ENCODE results near the gene HTRA3. TPM values are rescaled to one million over a fixed set of nuclear protein-coding genes. Genes with fewer than 3 reads are reported as not detected.

HTRA3 gene
- total RNA-seq, 4 donors from 2014 or later: 22.8 to 65.3 (median 29.5) TPM

- peaks cover 12 to 17% of the 10 kb centered on the region in 2 donors for H3K4me1 ChIP-seq
- H3K27ac ChIP-seq: peak overlapping the region; percentile 68 to 88
- no peak overlapping the region for H3K4me3 ChIP-seq
- intact Hi-C loops (cut with DNase I; ENCODE audit: low total_unique reads): no loop called here
- no peaks in the 10 kb centered on the region for H3K9me3 ChIP-seq
- TF ChIP-seq POLR2A (IDR thresholded peaks at IDR 0.05): no peak
- TF ChIP-seq CTCF (IDR thresholded peaks at IDR 0.05): no peak
- peak; percentile 11 to 14 for DNase-seq
- H3K27me3 ChIP-seq: no peaks in the 10 kb centered on the region
- H3K36me3 ChIP-seq: no peaks in the 10 kb centered on the region
Observed at GRCh38 chr4:8353158-8353669, 83.7 kb downstream of the HTRA3 start.

GRCh38 chr4:8353912-8354453 is 84.4 kb downstream of the HTRA3 start:
- no peaks in the 10 kb centered on the region for H3K36me3 ChIP-seq
- no peaks in the 10 kb centered on the region for H3K27me3 ChIP-seq
- TF ChIP-seq CTCF (IDR thresholded peaks at IDR 0.05) (no peak), POLR2A (IDR thresholded peaks at IDR 0.05) (no peak)
- no peaks in the 10 kb centered on the region for H3K9me3 ChIP-seq
- no peak overlapping the region for H3K4me3 ChIP-seq
- intact Hi-C loops (cut with DNase I; ENCODE audit: low total_unique reads): no loop called here
- peak overlapping the region; percentile 68 to 88 for H3K27ac ChIP-seq
- peak; percentile 35 to 63 for DNase-seq
- peaks cover 12 to 17% of the 10 kb centered on the region in 2 donors for H3K4me1 ChIP-seq

DNA sequence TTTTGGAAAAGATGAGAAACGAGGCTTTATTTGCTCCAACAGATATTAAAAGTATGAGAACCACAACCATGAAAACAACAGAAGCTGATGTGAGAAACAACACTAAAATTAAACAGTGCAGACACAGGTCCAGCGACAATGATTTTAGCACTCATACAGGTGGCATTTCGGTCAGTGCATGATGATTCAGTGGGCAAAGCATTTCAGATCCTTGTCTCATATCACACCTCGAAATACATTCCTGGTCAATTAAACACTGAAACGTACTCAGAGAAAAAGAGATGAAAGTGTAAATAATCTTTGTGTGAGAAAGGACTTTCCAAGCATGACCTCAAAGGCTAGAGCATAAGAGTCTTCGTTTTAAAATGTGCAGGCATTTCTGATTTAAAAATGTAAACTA is 85.8 kb downstream of the HTRA3 start:
- Histone ChIP-seq H3K27me3 (no peaks in the 10 kb centered on the region), H3K36me3 (no peaks in the 10 kb centered on the region), H3K4me1 (peaks cover 12 to 17% of the 10 kb centered on the region in 2 donors), H3K9me3 (no peaks in the 10 kb centered on the region), H3K27ac (peak overlapping the region in 1 of 2 donors; percentile 40), H3K4me3 (no peak overlapping the region)
- intact Hi-C loops (cut with DNase I; ENCODE audit: low total_unique reads): no loop called here
- no peak for TF ChIP-seq POLR2A (IDR thresholded peaks at IDR 0.05)
- no peak for DNase-seq

DNA sequence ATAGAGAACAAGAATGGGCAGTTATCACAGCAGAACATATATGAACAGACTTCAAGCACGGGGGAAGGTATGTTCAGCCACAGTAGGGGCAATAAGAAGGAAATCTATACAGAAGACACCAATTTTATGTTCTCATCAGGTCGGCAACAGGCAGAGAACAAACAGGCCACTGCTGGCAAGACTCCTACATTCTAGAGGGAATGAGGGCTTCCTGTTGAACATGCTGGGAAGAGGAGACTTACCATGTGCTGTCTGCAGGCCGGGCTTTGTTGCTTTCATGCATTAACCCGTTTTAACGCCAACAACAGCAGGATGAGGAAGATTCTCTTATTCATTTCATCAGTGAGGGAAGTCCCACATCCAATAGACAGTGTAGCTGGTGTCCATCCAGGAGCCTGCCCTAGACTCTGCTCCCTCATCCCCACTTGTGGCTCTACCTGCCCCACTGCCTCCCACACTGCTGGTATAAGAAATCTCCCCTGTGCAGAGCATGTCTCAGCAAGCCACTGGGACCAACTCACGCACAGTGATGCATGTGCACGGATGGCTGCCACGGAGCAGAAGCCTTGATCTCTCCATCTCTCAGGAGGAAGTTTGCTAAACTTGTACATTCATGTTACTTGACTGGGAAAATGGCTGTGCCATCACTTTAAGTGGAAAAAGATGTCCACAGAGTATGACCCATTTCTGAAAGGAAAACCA is 86.5 kb downstream of the HTRA3 start:
- Histone ChIP-seq H3K9me3 (no peaks in the 10 kb centered on the region), H3K27ac (peak overlapping the region in 1 of 2 donors; percentile 40), H3K27me3 (no peaks in the 10 kb centered on the region), H3K4me3 (no peak overlapping the region), H3K4me1 (peaks cover 12 to 16% of the 10 kb centered on the region in 2 donors), H3K36me3 (no peaks in the 10 kb centered on the region)
- intact Hi-C loops (cut with DNase I; ENCODE audit: low total_unique reads): no loop called here
- peak; percentile 12 to 27 for DNase-seq
- no peak for TF ChIP-seq CTCF (IDR thresholded peaks at IDR 0.05)
- TF ChIP-seq POLR2A (IDR thresholded peaks at IDR 0.05): no peak

Other genes starting within 250 kb of the HTRA3 start
- gene ABLIM2, start 110.9 kb upstream of the HTRA3 start, total RNA-seq: 1 to 10 TPM in 2 of 4 donors, under 1 TPM in 2; 0.77 to 6.0 (median 1.5) TPM
- gene SH3TC1, start 70.5 kb upstream of the HTRA3 start, total RNA-seq: 10 to 100 TPM in 2 of 4 donors, 1 to 10 TPM in 2; 5.1 to 16.4 (median 11.3) TPM
- 10 to 100 TPM; 17.9 to 31.1 (median 22.5) TPM for gene ACOX3, start 171.0 kb downstream of the HTRA3 start, total RNA-seq
- gene TRMT44, start 171.0 kb downstream of the HTRA3 start, total RNA-seq: 10 to 100 TPM in 3 of 4 donors, 1 to 10 TPM in 1; 3.3 to 38.8 (median 32.3) TPM

All from uterus (tissue), 4 donors.